ENCODE measurements around the gene PGA5.

PGA5 gene

DNA sequence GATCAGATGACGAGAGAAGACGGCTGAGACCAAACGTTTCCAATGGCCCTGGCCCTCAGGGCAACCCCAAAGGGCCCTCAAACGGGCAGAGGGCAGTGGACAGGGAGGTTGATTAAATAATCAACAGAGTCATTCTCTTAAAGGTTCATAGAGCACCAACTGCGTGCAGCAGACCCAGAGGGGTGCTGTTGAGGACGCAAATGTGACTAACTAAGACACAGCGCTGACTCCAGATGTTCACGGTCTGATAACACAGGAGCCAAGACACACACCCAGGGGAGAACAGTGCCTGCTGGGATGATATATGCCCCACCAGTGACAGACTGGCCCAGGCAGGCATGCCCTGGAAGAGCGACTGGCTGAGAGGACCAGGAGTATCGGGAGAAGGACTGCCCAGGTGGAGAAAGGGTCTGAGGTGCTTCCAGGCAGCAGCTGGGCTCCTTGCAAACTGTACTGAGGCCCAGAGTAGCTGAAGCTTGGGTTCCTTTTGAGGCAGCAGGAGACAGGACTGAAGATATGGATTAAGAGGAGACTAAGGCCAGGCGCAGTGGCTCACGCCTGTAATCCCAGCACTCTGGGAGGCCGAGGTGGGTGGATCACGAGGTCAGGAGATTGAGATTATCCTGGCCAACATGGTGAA, 46.5 kb downstream of the PGA5 start:
- H4K20me1 ChIP-seq (ENCODE audit: insufficient read depth, low read length) = no peaks in the 10 kb centered on the region
- H3K27ac ChIP-seq (ENCODE audit: low read length) = no peak overlapping the region
- no peak overlapping the region for H3K9ac ChIP-seq (ENCODE audit: low read depth, low read length)
- no peaks in the 10 kb centered on the region for H3K79me2 ChIP-seq (ENCODE audit: insufficient read depth, low read length)
- no peaks in the 10 kb centered on the region for H3K36me3 ChIP-seq (ENCODE audit: insufficient read depth, low read length)
- H3K4me1 ChIP-seq (ENCODE audit: insufficient read depth, low read length) = no peaks in the 10 kb centered on the region
- TF ChIP-seq CTCF (IDR thresholded peaks at IDR 0.05; ENCODE audit: borderline replicate concordance, extremely low read depth, low read length, poor library complexity, severe bottlenecking) (no peak), EZH2 (IDR thresholded peaks at IDR 0.05; ENCODE audit: borderline replicate concordance, low read depth, low read length, severe bottlenecking) (no peak)
- no peak overlapping the region for H3K4me3 ChIP-seq (ENCODE audit: low read depth in 1 of 2, low read length in 2 of 2)
- H3K27me3 ChIP-seq (ENCODE audit: insufficient read depth, low read length, poor library complexity) = no peaks in the 10 kb centered on the region
- ATAC-seq (ENCODE audit: insufficient read depth, low read depth) = no peak
- DNase-seq = no peak
- H3K4me2 ChIP-seq (ENCODE audit: insufficient read depth, low read length) = no peak overlapping the region
- H2AFZ ChIP-seq (ENCODE audit: low read depth, low read length) = no peak overlapping the region
- H3K9me3 ChIP-seq (ENCODE audit: insufficient read depth, low read length, severe bottlenecking) = no peaks in the 10 kb centered on the region

- Histone ChIP-seq H3K9ac (ENCODE audit: low read depth, low read length) (no peak overlapping the region), H3K9me3 (ENCODE audit: insufficient read depth, low read length, severe bottlenecking) (no peaks in the 10 kb centered on the region), H3K27me3 (ENCODE audit: insufficient read depth, low read length, poor library complexity) (peaks cover 24% of the 10 kb centered on the region), H3K27ac (ENCODE audit: low read length) (no peak overlapping the region), H3K79me2 (ENCODE audit: insufficient read depth, low read length) (no peaks in the 10 kb centered on the region), H2AFZ (ENCODE audit: low read depth, low read length) (no peak overlapping the region), H3K4me1 (ENCODE audit: insufficient read depth, low read length) (peaks cover 25% of the 10 kb centered on the region), H3K36me3 (ENCODE audit: insufficient read depth, low read length) (no peaks in the 10 kb centered on the region), H3K4me3 (ENCODE audit: low read depth in 1 of 2, low read length in 2 of 2) (no peak overlapping the region), H4K20me1 (ENCODE audit: insufficient read depth, low read length) (peaks cover 10% of the 10 kb centered on the region), H3K4me2 (ENCODE audit: insufficient read depth, low read length) (no peak overlapping the region)
- ATAC-seq (ENCODE audit: insufficient read depth, low read depth) (no peak), DNase-seq (no peak)
- TF ChIP-seq EZH2 (IDR thresholded peaks at IDR 0.05; ENCODE audit: borderline replicate concordance, low read depth, low read length, severe bottlenecking) (no peak), CTCF (IDR thresholded peaks at IDR 0.05; ENCODE audit: borderline replicate concordance, extremely low read depth, low read length, poor library complexity, severe bottlenecking) (peak; percentile 46)
Observed at GRCh38 chr11:61290905-61291690, 50.1 kb downstream of the PGA5 start.

GRCh38 chr11:61292356-61292755, 51.4 kb downstream of the PGA5 start:
- DNase-seq (no peak), ATAC-seq (ENCODE audit: insufficient read depth, low read depth) (no peak)
- Histone ChIP-seq H3K79me2 (ENCODE audit: insufficient read depth, low read length) (no peaks in the 10 kb centered on the region), H3K36me3 (ENCODE audit: insufficient read depth, low read length) (no peaks in the 10 kb centered on the region), H3K27ac (ENCODE audit: low read length) (no peak overlapping the region), H3K4me2 (ENCODE audit: insufficient read depth, low read length) (no peak overlapping the region), H4K20me1 (ENCODE audit: insufficient read depth, low read length) (peaks cover 10% of the 10 kb centered on the region), H3K27me3 (ENCODE audit: insufficient read depth, low read length, poor library complexity) (peaks cover 24% of the 10 kb centered on the region), H3K9me3 (ENCODE audit: insufficient read depth, low read length, severe bottlenecking) (no peaks in the 10 kb centered on the region), H3K4me1 (ENCODE audit: insufficient read depth, low read length) (peaks cover 25% of the 10 kb centered on the region), H2AFZ (ENCODE audit: low read depth, low read length) (no peak overlapping the region), H3K4me3 (ENCODE audit: low read depth in 1 of 2, low read length in 2 of 2) (no peak overlapping the region), H3K9ac (ENCODE audit: low read depth, low read length) (no peak overlapping the region)
- TF ChIP-seq EZH2 (IDR thresholded peaks at IDR 0.05; ENCODE audit: borderline replicate concordance, low read depth, low read length, severe bottlenecking) (no peak), CTCF (IDR thresholded peaks at IDR 0.05; ENCODE audit: borderline replicate concordance, extremely low read depth, low read length, poor library complexity, severe bottlenecking) (no peak)

Data from DND-41 (cell line).